Amniotic epithelial cell (primary cell): ENCODE data around the gene RIMS4.
"Not testable (repeated sequence)": the region's sequence is repeated elsewhere in the genome, so short reads cannot be mapped to it uniquely, and the experiment has no call there.

Experiments used
- DNase-seq: peaks from one replicate; pipeline ENCODE4 v3.0.0-alpha.2; 2010; ENCODE audit warnings: low read depth

RIMS4 gene

DNA sequence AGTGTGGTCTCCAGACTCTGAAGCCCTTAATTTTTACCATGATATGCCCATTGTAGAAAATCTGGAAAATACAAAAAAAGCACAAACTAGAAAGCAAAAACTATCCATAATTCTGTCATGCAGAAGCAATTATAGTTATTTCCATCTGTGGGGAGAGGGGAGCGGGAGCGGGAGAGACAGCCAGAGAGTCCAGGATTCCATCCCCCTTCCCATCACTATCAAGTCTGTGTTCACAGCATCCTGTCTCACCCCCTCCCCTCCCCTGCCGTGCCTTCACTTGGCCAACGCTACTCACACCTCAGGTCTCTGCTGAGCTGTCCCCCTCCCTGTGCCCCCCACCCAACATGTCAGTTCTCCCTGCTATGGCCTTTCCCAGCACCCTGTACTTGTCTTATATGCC is 14.5 kb downstream of the RIMS4 start:
- DNase-seq, result no peak

DNA sequence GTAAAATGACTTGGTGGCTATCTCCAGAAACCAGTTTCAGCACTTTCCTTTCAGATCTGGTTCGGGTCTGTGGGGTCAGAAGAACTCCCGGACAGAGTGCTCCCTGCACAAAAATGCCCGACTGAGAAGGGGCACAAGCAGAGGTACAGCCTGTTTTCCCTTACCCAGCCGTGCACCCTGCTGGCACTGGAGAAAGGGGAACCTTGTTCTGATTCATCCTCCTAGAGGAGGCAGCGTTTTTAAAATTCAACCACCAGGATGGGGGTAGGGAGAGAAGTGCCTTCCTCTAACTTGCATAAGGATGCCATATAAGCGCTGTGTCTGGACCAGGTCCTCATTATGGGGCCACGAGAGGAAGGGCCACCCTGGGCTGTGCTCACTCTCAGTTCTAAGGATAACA is 17.6 kb downstream of the RIMS4 start:
- DNase-seq, result no peak

DNA sequence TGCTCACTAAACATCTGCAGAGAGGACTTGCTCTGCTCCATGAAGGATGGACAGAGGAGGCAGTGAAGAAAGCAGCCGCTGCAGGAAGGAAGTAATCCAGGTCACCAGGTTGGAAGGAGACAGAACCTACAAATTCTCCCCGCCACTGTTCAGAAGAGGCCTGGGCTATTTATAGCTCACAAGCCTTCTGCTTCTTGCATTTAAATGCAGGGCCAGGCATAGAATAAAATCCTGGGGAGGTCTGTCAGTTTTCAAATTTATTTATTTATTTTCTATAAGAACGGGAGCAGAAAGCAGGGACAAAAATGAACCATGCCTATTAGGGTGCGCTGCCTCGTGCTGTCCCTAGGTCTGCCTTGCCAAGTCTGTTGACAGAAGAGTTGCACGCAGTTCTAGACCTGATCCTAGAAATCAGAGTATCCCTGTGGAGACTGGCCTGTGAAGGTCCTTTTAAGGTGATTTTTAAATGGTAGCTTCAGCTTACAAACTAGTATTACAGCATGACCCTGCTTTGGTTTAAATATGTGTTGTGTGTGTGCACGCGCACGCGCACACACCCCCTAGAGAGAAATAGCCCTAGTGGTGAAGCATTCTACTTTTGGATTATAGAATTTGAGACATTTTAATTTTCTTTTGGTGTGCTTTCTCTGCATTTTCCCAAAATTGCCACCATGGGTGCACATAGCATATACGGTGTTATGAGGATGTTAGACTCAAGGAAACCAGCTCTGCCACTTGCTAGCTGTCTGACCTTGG is 19.5 kb downstream of the RIMS4 start:
- no peak for DNase-seq

- no peak for DNase-seq
These were observed 21.5 kb downstream of the RIMS4 start for GRCh38 chr20:44788706-44789456.

DNA sequence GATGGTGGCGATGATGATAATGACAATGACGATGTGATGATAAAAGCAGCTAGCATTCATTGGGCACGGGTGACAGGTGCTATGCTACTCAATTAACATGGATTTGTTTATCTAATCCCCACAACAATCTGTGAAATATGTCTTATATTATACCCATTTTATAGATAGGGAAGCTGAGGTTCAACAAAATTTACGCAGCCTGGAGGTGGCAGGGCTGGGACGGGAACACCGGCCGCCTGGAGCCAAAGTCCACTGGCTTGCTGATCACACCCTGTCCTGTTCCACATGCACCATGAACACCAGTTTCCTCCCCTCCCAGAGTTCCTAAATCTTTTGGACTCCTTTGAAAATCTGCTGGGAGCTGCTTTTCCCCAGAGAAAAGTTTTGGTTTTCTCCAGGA is 23.0 kb downstream of the RIMS4 start:
- no peak for DNase-seq

- DNase-seq, result no peak
These were observed 24.6 kb downstream of the RIMS4 start for GRCh38 chr20:44785768-44786167.

DNA sequence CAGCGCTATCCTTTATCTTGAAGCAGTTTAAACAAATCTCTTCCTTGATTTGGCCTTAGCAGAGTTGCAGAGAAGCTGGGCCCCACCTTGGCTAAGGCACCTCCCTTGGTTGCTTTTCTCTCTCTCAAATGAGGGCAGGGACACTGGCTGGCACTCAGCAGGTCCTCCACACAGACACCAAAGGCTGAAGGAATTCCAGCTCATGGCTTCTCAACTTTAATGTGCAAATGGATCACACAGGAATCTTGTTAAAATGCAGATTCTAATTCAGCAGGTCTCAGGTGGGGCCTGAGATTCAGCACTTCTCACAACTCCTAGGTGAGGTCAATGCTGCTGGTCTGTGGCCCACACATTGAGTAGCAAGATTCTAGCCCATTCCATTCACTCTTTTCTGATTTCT is 25.7 kb downstream of the RIMS4 start:
- DNase-seq, result no peak

DNA sequence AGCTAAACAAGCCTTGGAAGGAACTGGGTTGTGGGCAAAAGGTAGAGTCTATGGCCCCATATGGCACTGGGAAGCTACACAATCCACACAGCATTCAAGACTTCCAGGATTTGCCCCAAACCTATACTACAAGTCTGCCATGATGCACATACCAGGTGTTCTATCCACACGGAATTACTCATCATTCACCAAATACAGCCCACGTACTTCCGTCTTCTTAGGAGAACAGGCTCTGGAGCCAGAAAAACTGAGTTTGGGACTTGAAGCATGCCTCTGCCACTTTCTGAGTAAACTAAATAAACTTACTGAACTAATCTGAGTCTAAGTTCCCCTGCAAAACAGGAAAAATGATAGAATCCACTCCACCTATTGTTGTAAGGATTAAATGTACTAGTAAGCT is 28.6 kb downstream of the RIMS4 start:
- DNase-seq, result no peak

GRCh38 chr20:44781118-44781517 is 29.2 kb downstream of the RIMS4 start:
- DNase-seq, result no peak

GRCh38 chr20:44780226-44780625 is 30.1 kb downstream of the RIMS4 start:
- DNase-seq, result peak; percentile 53

- peak; percentile 19 for DNase-seq
These were observed 33.4 kb downstream of the RIMS4 start for GRCh38 chr20:44776980-44777379.

- DNase-seq, result no peak
These were observed 37.1 kb downstream of the RIMS4 start for GRCh38 chr20:44773070-44773829.

DNA sequence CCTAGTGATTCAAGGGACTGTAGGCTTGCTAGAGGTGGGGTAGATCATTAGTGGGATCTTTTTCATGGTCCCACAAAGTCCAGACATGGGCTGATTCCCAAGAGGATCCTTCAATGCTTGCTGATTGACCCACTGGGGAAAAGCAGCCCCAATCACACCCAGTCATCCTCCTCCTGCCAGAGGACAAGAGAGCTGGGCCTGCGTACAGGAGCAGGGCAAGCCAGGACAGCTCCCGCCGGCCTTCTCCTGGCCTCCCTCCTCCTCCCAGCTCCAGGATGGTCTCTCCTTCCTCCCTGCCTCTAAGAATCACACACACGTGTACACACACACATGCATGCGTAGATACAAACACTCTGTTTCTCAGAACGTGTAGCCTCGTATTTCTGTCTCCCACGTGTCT is 37.7 kb downstream of the RIMS4 start:
- no peak for DNase-seq

- DNase-seq, result no peak
These were observed 39.2 kb downstream of the RIMS4 start for GRCh38 chr20:44771172-44771535.

GRCh38 chr20:44770484-44771171 is 39.7 kb downstream of the RIMS4 start:
- DNase-seq, result no peak

- DNase-seq, result no peak
These were observed 40.9 kb downstream of the RIMS4 start for GRCh38 chr20:44769481-44769863.

DNA sequence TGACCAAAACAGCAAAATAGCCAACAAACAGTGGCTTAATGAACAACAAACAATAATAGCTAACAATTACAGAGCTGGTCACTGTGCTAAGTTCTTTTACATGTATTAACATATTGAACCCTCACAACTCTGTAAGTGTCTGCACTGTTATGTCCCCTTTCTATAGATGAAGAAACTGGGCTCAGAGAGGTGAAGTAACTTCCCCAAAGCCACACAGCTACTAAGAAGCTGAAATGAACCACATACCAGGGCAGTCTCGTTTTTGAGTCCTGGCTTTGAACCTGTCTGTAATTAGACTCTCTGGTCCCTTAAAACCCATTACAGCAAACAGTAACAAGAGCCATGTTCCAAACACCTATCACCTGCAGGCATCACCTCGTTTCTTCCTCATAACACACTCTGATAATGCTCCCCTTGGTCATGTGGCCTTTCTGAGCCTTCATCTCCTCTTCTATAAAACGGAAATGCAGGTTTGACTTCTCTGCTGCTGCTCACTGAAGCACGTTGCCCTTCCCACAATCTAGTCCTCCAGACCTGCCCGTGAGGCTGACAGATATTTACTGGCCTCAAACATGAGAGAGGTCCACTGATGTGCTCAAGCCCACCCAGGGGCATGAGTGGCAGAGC is 41.4 kb downstream of the RIMS4 start:
- DNase-seq, result no peak

DNA sequence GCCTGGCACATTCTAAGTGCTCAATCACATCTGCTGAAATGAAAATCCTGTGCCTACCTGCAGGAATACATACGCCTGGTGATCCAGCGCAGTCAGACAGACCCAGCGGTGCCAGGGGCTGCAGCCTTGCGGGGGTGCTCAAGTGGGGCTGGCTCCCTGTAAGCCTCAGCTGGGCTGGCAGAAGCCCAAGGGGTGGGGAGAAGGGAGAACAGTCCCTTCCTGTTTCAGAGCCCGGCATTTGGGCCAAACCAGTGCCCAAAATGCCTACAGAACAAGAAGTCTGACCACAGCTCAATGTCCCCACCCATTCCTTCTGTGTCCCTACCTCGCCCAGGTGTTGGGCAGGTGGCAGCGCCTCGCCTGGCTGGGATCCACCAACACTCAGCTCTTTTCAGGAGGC is 42.1 kb downstream of the RIMS4 start:
- no peak for DNase-seq

DNA sequence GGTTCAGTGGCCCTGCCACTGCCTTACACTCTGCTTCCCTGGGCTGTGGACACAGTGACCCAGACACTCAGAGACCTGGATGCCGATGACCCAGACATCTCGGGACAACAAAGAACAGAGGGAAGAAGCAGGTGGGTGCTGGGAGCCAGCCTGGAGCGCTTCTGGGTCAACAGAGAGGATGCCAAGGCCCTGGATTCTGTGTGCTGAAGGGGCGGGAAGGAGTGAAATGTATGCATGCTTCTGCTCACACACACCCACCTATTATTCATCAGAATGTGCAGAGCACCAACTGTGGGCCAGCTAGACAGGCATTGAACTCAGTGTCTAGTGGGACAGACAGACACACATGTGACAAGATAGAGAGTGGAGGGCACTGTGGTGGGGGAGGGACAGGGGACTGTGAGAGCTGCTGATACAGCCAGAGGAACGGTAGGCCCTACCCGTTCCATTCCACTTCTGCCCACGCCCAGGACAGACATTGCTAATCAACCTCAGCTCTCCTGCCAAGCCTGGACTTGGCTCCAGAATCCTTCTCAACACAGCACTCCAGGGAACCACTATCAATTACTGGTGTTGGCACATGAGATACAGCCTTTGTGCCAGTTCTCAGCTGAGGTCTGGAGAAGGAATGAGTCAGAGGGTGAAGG is 44.5 kb downstream of the RIMS4 start:
- peak; percentile 4 for DNase-seq

DNA sequence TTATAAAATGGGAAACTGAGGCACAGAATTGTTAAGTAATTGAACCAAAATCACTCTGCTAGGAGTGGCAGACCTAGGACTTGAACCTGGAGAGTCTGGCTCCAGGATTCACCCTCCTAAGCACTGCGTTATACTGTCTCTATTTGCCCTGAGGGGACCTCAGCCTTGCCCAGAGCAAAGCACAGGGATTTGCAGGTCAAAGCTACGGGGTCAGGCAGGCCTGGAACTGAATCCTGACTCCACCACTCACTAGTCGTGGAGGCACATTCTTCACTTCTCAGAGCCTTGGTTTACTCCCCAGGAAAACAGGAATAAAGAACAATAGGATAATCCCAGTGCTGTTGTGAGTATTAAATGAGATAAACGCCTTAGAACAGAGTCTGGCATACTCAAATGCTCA is 45.3 kb downstream of the RIMS4 start:
- DNase-seq, result no peak

DNA sequence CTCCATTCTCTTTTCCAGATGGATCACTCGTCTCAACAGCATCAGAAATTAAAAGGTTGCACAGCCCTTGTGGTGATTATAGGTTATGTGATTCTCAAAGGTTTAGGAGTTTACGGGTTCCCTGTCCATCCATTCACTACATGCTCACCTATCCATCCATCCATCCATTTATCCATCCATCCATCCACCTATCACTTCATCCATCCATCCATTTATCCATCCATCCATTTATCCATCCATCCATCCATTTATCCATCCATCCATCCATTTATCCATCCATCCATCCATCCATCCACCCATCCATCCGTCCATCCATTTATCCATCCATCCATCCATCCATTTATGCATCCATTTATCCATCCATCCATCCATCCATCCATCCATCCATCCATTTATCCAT is 46.5 kb downstream of the RIMS4 start:
- DNase-seq, result not testable (repeated sequence)
